ENCODE results near the gene DPH1. TPM values are rescaled to one million over a fixed set of nuclear protein-coding genes. Genes with fewer than 3 reads are reported as not detected.

Gene DPH1
- polyA plus RNA-seq, 1 experiment, result 54.6 TPM

- CTCF ChIA-PET, result interaction anchor here (0.7 to 6.9 kb wide), 8 partner anchors 9 to 160 kb away, joined by 3 to 41 read pairs (median 4); partner anchors contain the start of gene HIC1
- POLR2A ChIA-PET, result interaction anchor here (0.6 kb wide), 2 partner anchors 156 to 308 kb away, joined by 3 to 4 read pairs; no protein-coding TSS in a partner anchor
- no peak for TF ChIP-seq CTCF (IDR thresholded peaks at IDR 0.05; ENCODE audit: insufficient read depth, low read depth, low read length)
- Histone ChIP-seq H3K4me3 (ENCODE audit: low read depth, low read length) (no peak overlapping the region), H3K36me3 (ENCODE audit: control insufficient read depth, insufficient read depth, low read length) (peaks cover 8% of the 10 kb centered on the region), H3K27me3 (ENCODE audit: control insufficient read depth, insufficient read depth, low read length) (no peaks in the 10 kb centered on the region)
- peak; percentile 86 for DNase-seq (ENCODE audit: low read depth)
These were observed 55.1 kb downstream of the DPH1 start for GRCh38 chr17:2084766-2085647.

GRCh38 chr17:2085648-2085949 lies 55.6 kb downstream of the DPH1 start:
- ChIA-PET POLR2A (no interaction called here), CTCF (interaction anchor here (0.9 to 6.9 kb wide), 8 partner anchors 10 to 146 kb away, joined by 3 to 41 read pairs (median 4); partner anchors contain the start of gene HIC1)
- no peak for TF ChIP-seq CTCF (IDR thresholded peaks at IDR 0.05; ENCODE audit: insufficient read depth, low read depth, low read length)
- Histone ChIP-seq H3K27me3 (ENCODE audit: control insufficient read depth, insufficient read depth, low read length) (no peaks in the 10 kb centered on the region), H3K4me3 (ENCODE audit: low read depth, low read length) (no peak overlapping the region), H3K36me3 (ENCODE audit: control insufficient read depth, insufficient read depth, low read length) (peaks cover 8% of the 10 kb centered on the region)
- DNase-seq (ENCODE audit: low read depth), result no peak

- no peak for DNase-seq (ENCODE audit: low read depth)
- CTCF ChIA-PET, result interaction anchor here (0.8 to 6.9 kb wide), 8 partner anchors 12 to 158 kb away, joined by 3 to 41 read pairs (median 5); partner anchors contain the start of gene HIC1
- H3K36me3 ChIP-seq (ENCODE audit: control insufficient read depth, insufficient read depth, low read length), result peaks cover 4% of the 10 kb centered on the region
- POLR2A ChIA-PET, result no interaction called here
- no peak overlapping the region for H3K4me3 ChIP-seq (ENCODE audit: low read depth, low read length)
- TF ChIP-seq CTCF (IDR thresholded peaks at IDR 0.05; ENCODE audit: insufficient read depth, low read depth, low read length), result no peak
- H3K27me3 ChIP-seq (ENCODE audit: control insufficient read depth, insufficient read depth, low read length), result no peaks in the 10 kb centered on the region
These were observed 56.4 kb downstream of the DPH1 start for GRCh38 chr17:2086306-2086705.

- POLR2A ChIA-PET, result no interaction called here
- H3K27me3 ChIP-seq (ENCODE audit: control insufficient read depth, insufficient read depth, low read length), result no peaks in the 10 kb centered on the region
- no peak overlapping the region for H3K4me3 ChIP-seq (ENCODE audit: low read depth, low read length)
- TF ChIP-seq CTCF (IDR thresholded peaks at IDR 0.05; ENCODE audit: insufficient read depth, low read depth, low read length), result no peak
- CTCF ChIA-PET, result interaction anchor here (1.0 to 3.8 kb wide), 5 partner anchors 16 to 157 kb away, joined by 3 to 40 read pairs (median 6); partner anchors contain the start of gene HIC1
- H3K36me3 ChIP-seq (ENCODE audit: control insufficient read depth, insufficient read depth, low read length), result peaks cover 4% of the 10 kb centered on the region; the same call in 1 of the 2 replicates
- DNase-seq (ENCODE audit: low read depth), result no peak
These were observed 57.8 kb downstream of the DPH1 start for GRCh38 chr17:2087597-2088211.

- DNase-seq (ENCODE audit: low read depth), result no peak
- no peak for TF ChIP-seq CTCF (IDR thresholded peaks at IDR 0.05; ENCODE audit: insufficient read depth, low read depth, low read length)
- ChIA-PET POLR2A (no interaction called here), CTCF (interaction anchor here (0.6 to 3.8 kb wide), 9 partner anchors 10 to 183 kb away, joined by 3 to 40 read pairs (median 3); partner anchors contain the start of gene HIC1)
- H3K4me3 ChIP-seq (ENCODE audit: low read depth, low read length), result peak overlapping the region; percentile 33
- H3K27me3 ChIP-seq (ENCODE audit: control insufficient read depth, insufficient read depth, low read length), result no peaks in the 10 kb centered on the region
- H3K36me3 ChIP-seq (ENCODE audit: control insufficient read depth, insufficient read depth, low read length), result peaks cover 3% of the 10 kb centered on the region
These were observed 59.1 kb downstream of the DPH1 start for GRCh38 chr17:2089021-2089422.
